ENCODE data around the gene GLYR1. TPM values are rescaled to one million over a fixed set of nuclear protein-coding genes. Genes with fewer than 3 reads are reported as not detected.

The GLYR1 gene
- total RNA-seq, 1 experiment from 2014 or later, result 135 TPM

GRCh38 chr16:4802659-4803287, 44.3 kb downstream of the GLYR1 start:
- peak overlapping the region; percentile 81 for H3K4me3 ChIP-seq
- TSS peak; percentile 24 for BruUV-seq (replicated peaks)
- peak overlapping the region; percentile 96 for H3K4me2 ChIP-seq
- TF ChIP-seq, protein P1, sequence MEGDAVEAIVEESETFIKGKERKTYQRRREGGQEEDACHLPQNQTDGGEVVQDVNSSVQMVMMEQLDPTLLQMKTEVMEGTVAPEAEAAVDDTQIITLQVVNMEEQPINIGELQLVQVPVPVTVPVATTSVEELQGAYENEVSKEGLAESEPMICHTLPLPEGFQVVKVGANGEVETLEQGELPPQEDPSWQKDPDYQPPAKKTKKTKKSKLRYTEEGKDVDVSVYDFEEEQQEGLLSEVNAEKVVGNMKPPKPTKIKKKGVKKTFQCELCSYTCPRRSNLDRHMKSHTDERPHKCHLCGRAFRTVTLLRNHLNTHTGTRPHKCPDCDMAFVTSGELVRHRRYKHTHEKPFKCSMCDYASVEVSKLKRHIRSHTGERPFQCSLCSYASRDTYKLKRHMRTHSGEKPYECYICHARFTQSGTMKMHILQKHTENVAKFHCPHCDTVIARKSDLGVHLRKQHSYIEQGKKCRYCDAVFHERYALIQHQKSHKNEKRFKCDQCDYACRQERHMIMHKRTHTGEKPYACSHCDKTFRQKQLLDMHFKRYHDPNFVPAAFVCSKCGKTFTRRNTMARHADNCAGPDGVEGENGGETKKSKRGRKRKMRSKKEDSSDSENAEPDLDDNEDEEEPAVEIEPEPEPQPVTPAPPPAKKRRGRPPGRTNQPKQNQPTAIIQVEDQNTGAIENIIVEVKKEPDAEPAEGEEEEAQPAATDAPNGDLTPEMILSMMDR (conservative IDR thresholded peaks at IDR 0.05), result 0 out of 2 replicates have a peak, but pooled peaks have one; percentile 25
- no peak for TF ChIP-seq EZH2 (IDR thresholded peaks at IDR 0.05; ENCODE audit: low read depth)
- peaks cover 14% of the 10 kb centered on the region for H3K4me1 ChIP-seq (replicated peaks; ENCODE audit: insufficient read depth)
- peak overlapping the region; percentile 44 for H2AFZ ChIP-seq
- peak overlapping the region; percentile 55 for H3K27ac ChIP-seq
- DNase-seq, result peak; percentile 82 to 96
- no peaks in the 10 kb centered on the region; the same call in 1 of the 2 replicates for H3K36me3 ChIP-seq (ENCODE audit: low read depth)
- H3K79me2 ChIP-seq (ENCODE audit: low read depth), result 0 out of 2 replicates have a peak, but pooled peaks cover under 1% of the 10 kb centered on the region
- H3K9me2 ChIP-seq (ENCODE audit: insufficient read depth), result no peaks in the 10 kb centered on the region
- ChIA-PET CTCF (interaction anchor here (0.5 to 1.4 kb wide), 3 partner anchors 68 to 153 kb away, joined by 3 to 4 read pairs (median 4); partner anchors contain the start of genes ANKS3 and DNAAF8), POLR2A (ENCODE audit: unreplicated experiment) (interaction anchor here (0.5 to 1.0 kb wide), 6 partner anchors 27 to 1619 kb away, joined by 3 to 12 read pairs (median 4); partner anchors contain the start of genes ANKS3 and DNAAF8)
- no peaks in the 10 kb centered on the region for H3K9me3 ChIP-seq (ENCODE audit: insufficient read depth, low read depth)
- H3F3A ChIP-seq (ENCODE audit: insufficient read depth, low read depth), result peaks cover 34% of the 10 kb centered on the region
- no peaks in the 10 kb centered on the region for H3K27me3 ChIP-seq (ENCODE audit: insufficient read depth, low read depth)
- H4K20me1 ChIP-seq (ENCODE audit: insufficient read depth), result no peaks in the 10 kb centered on the region
- intact Hi-C loops (cut with micrococcal nuclease; ENCODE audit: unreplicated experiment), result loop anchor here (1.0 to 2.0 kb wide), 3 partner anchors 34 to 154 kb away; partner anchors contain the start of genes ANKS3 and DNAAF8

DNA sequence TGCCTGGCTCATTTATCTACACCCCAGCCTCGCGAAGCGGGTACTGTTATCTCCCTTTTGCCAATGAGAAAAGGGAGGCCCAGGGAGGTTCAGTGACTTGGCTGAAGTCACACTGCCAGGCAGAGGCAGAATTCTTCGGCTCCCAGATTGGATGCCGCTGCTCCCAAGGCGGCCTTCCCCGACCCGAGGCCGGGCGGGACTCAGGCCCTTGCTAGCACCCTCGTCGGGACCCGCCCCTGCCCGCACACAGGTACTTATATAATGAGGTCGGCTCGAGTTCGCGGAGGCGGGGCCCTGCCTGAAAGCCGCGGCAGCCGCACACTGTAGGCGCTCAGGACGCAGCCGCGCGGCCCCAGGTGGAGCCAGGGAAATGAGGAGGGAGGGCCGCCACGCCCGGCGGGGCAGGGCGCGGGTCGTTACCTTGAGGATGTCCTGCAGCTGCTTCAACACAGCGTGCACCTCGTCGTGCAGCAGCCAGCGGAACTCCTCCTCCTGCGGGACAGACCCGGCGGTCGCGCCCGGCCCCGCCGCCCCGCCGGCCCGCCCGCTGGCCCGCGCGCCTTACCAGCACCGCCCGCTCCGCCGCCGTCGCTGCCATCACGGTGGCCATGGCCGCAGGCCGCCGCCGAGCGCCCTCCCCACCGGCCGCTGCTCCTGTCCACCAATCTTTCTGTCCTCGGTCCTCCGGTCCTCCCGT, 45.0 kb downstream of the GLYR1 start, which contains the start of gene ROGDI:
ROGDI (minus strand) TSS at position 672 of the 697 bp plus-strand sequence; CDS start at position 610, 62 bp downstream.
- peak; percentile 87 to 98 for DNase-seq
- H3K79me2 ChIP-seq (ENCODE audit: low read depth), result peaks cover 6% of the 10 kb centered on the region; the same call in 1 of the 2 replicates
- CTCF ChIA-PET, result interaction anchor here (0.5 to 1.4 kb wide), 3 partner anchors 68 to 154 kb away, joined by 3 to 4 read pairs (median 4); partner anchors contain the start of genes ANKS3 and DNAAF8

More for the DNA sequence above, 45.0 kb downstream of the GLYR1 start, which contains the start of gene ROGDI:
- Histone ChIP-seq H3K4me3 (peak within 1 kb of the TSS; percentile 81), H3K9me3 (ENCODE audit: insufficient read depth, low read depth) (no peaks in the 10 kb centered on the region), H3F3A (ENCODE audit: insufficient read depth, low read depth) (peaks cover 28% of the 10 kb centered on the region), H4K20me1 (ENCODE audit: insufficient read depth) (no peaks in the 10 kb centered on the region), H3K27me3 (ENCODE audit: insufficient read depth, low read depth) (no peaks in the 10 kb centered on the region), H3K9me2 (ENCODE audit: insufficient read depth) (no peaks in the 10 kb centered on the region), H3K36me3 (ENCODE audit: low read depth) (no peaks in the 10 kb centered on the region; the same call in 1 of the 2 replicates), H3K4me2 (peak within 1 kb of the TSS; percentile 96), H3K4me1 (replicated peaks; ENCODE audit: insufficient read depth) (peaks cover 15% of the 10 kb centered on the region), H2AFZ (peak within 1 kb of the TSS; percentile 44), H3K27ac (peak within 1 kb of the TSS; percentile 76)
- POLR2A ChIA-PET (ENCODE audit: unreplicated experiment), result interaction anchor here (0.5 to 1.0 kb wide), 7 partner anchors 16 to 284 kb away, joined by 3 to 12 read pairs (median 4); partner anchors contain the start of genes ANKS3 and DNAAF8
- intact Hi-C loops (cut with micrococcal nuclease; ENCODE audit: unreplicated experiment), result loop anchor here (1.0 to 2.0 kb wide), 3 partner anchors 34 to 155 kb away; partner anchors contain the start of genes ANKS3 and DNAAF8
- no TSS peak for BruUV-seq (replicated peaks)
- TF ChIP-seq, protein P1 (conservative IDR thresholded peaks at IDR 0.05), result no peak
- no peak for TF ChIP-seq EZH2 (IDR thresholded peaks at IDR 0.05; ENCODE audit: low read depth)
